B cell (primary cell): ENCODE results near the gene SCGB1C2. TPM values are rescaled to one million over a fixed set of nuclear protein-coding genes. Genes with fewer than 3 reads are reported as not detected.

ENCODE experiments used
- ATAC-seq: fragments of 200-7000 bp; cut with Tn5 transposase; one replicate; pipeline ENCODE4 v1.10.0; 2021; ENCODE audit warnings: low read depth, mild to moderate bottlenecking, moderate number of reproducible peaks, moderate library complexity
- CTCF ChIA-PET: fragments of 350-600 bp; sonication (Branson Sonifier 250); formaldehyde crosslinking; loops from one replicate; lab custom pipeline; 2021; ENCODE audit warnings: antibody characterized with exemption, inconsistent platforms; lab: Charles Lee
- POLR2A ChIA-PET: fragments of 350-600 bp; sonication (Branson Sonifier 250); formaldehyde crosslinking; loops from one replicate; lab custom pipeline; 2021; ENCODE audit warnings: antibody characterized with exemption; lab: Charles Lee
- DNase-seq: peaks from one replicate; pipeline ENCODE4 v3.0.0; 2013
- H2AFZ ChIP-seq: 2 replicates; pipeline ENCODE4 v1.6.1; 2012; ENCODE audit warnings: mild to moderate bottlenecking, low read depth, low read length; ENCODE audit not compliant: insufficient read depth, poor library complexity, severe bottlenecking
- H3K27ac ChIP-seq, 2 donors: 1 replicate in 1 of 2; 2 replicates in 1 of 2; pipeline ENCODE4 v1.5.1; 2012 to 2013; ENCODE audit warnings: low read length in 2 of 2, mild to moderate bottlenecking in 2 of 2, moderate library complexity in 1 of 2
- H3K27me3 ChIP-seq, 4 experiments: fragments of 200-600 bp in 1 of 4; sonication (generic) in 1 of 4; replicated peaks in 1 of 4; 1 replicate in 2 of 4; 2 replicates in 2 of 4; pipeline versions ENCODE4 v1.6.1 to v1.7.0; 2013 to 2016; ENCODE audit warnings: low read length in 3 of 4, mild to moderate bottlenecking in 2 of 4, mixed read lengths in 1 of 4, moderate library complexity in 1 of 4; ENCODE audit not compliant: insufficient read depth in 4 of 4, control insufficient read depth in 3 of 4; ENCODE audit errors: control extremely low read depth in 1 of 4
- H3K36me3 ChIP-seq, 2 experiments: replicated peaks in 1 of 2; 1 replicate in 1 of 2; 2 replicates in 1 of 2; pipeline versions ENCODE4 v1.6.1 to v1.7.1; 2013; ENCODE audit warnings: low read length in 1 of 2; ENCODE audit not compliant: insufficient read depth in 2 of 2, control insufficient read depth in 1 of 2; ENCODE audit errors: control extremely low read depth in 1 of 2, extremely low read depth in 1 of 2
- H3K4me1 ChIP-seq, 2 donors: fragments of 200-600 bp in 1 of 2; sonication (generic) in 1 of 2; 1 replicate in 1 of 2; 2 replicates in 1 of 2; pipeline versions ENCODE4 v1.5.1 to v1.6.1; 2013 to 2017; ENCODE audit warnings: low read length in 2 of 2; ENCODE audit not compliant: control insufficient read depth in 2 of 2, insufficient read depth in 2 of 2
- H3K4me2 ChIP-seq: replicated peaks from 2 replicates; pipeline ENCODE3; 2012; ENCODE audit warnings: mild to moderate bottlenecking, low read depth, low read length; ENCODE audit not compliant: poor library complexity, severe bottlenecking
- H3K4me3 ChIP-seq, 5 experiments: fragments of 200-600 bp in 1 of 5; sonication (generic) in 1 of 5; 1 replicate in 3 of 5; 2 replicates in 2 of 5; pipeline versions ENCODE4 v1.5.1 to v1.7.0; 2011 to 2016; ENCODE audit warnings: low read length in 4 of 5, mild to moderate bottlenecking in 4 of 5, low read depth in 2 of 5, control low read depth in 1 of 5, moderate library complexity in 1 of 5; ENCODE audit not compliant: insufficient read depth in 1 of 5; ENCODE audit errors: control extremely low read depth in 1 of 5, extremely low read depth in 1 of 5
- H3K79me2 ChIP-seq: fragments of 200-600 bp; sonication (generic); one replicate; pipeline ENCODE4 v1.6.0; 2016; ENCODE audit warnings: low read length; ENCODE audit not compliant: control insufficient read depth, insufficient read depth
- H3K9ac ChIP-seq: fragments of 200-600 bp; sonication (generic); 2 replicates; pipeline ENCODE4 v1.6.1; 2017; ENCODE audit warnings: mild to moderate bottlenecking, low read length, moderate library complexity
- H3K9me3 ChIP-seq, 3 donors: one replicate each; pipeline versions ENCODE4 v1.6.1 to v1.7.1; 2013; ENCODE audit warnings: low read length in 2 of 3; ENCODE audit not compliant: control insufficient read depth in 2 of 3, insufficient read depth in 1 of 3; ENCODE audit errors: control extremely low read depth in 1 of 3
- H4K20me1 ChIP-seq: 2 replicates; pipeline ENCODE4 v1.6.0; 2012; ENCODE audit warnings: mild to moderate bottlenecking, low read length; ENCODE audit not compliant: insufficient read depth, control insufficient read depth, poor library complexity, severe bottlenecking
- H3K27ac Mint-ChIP-seq: one replicate; pipeline ENCODE4 v1.8.0; 2021; ENCODE audit warnings: mixed read lengths
- H3K27me3 Mint-ChIP-seq: one replicate; pipeline ENCODE4 v1.8.0; 2021; ENCODE audit warnings: mixed read lengths
- H3K4me1 Mint-ChIP-seq: one replicate; pipeline ENCODE4 v1.8.0; 2021; ENCODE audit warnings: mixed read lengths
- H3K4me3 Mint-ChIP-seq: one replicate; pipeline ENCODE4 v1.8.0; 2021; ENCODE audit warnings: mixed read lengths
- H3K9me3 Mint-ChIP-seq: one replicate; pipeline ENCODE4 v1.8.0; 2022; ENCODE audit warnings: mixed read lengths; ENCODE audit not compliant: insufficient read depth
- CTCF ChIP-seq: fragments of 200-600 bp; IDR thresholded peaks from one replicate; pipeline ENCODE4 v1.8.0; 2022; ENCODE audit warnings: antibody characterized with exemption, mild to moderate bottlenecking
- EZH2 ChIP-seq: IDR thresholded peaks from 2 replicates; pipeline ENCODE4 v1.6.1; 2012; ENCODE audit warnings: borderline replicate concordance, low read depth, mild to moderate bottlenecking, moderate library complexity, low read length; ENCODE audit not compliant: insufficient read depth, poor library complexity, severe bottlenecking
- WGBS: methylation state at CpG from one replicate; pipeline ENCODE4 v1.1.5; 2013; ENCODE audit warnings: missing lambda C conversion rate; ENCODE audit not compliant: insufficient coverage; 5-methylcytosine and 5-hydroxymethylcytosine counted together
- intact Hi-C: fragments of 100-400 bp; cut with micrococcal nuclease; formaldehyde crosslinking; loops from one replicate; pipeline ENCODE4 v1.10.0; 2022
- polyA plus RNA-seq: library from polyadenylated mRNA; depleted of rRNA; stranded (reverse); fragments of >200 nt; gene quantifications from 2 replicates; pipeline ENCODE4 v1.2.3, GENCODE V29; 2012
- total RNA-seq, 2 donors: library from RNA; stranded (reverse); fragments of 120-200 nt in 1 of 2; gene quantifications; 1 replicate in 1 of 2; 2 replicates in 1 of 2; pipeline versions ENCODE4 v1.2.3 to v1.2.4, GENCODE V29; 2013 to 2022

SCGB1C2 gene
- total and polyA plus RNA-seq, 2 donors (not counting 1 experiment from before 2014, with no cell fraction given) = not detected

GRCh38 chr17:158379-158778 lies 21.0 kb downstream of the SCGB1C2 start:
- no peak overlapping the region for H3K4me3 ChIP-seq
- ChIA-PET POLR2A (no interaction called here), CTCF (interaction anchor here (0.5 kb wide), 1 partner anchor 254 kb away, joined by 3 read pairs; no protein-coding TSS in a partner anchor)
- no peaks in the 10 kb centered on the region for H3K79me2 ChIP-seq
- no peaks in the 10 kb centered on the region for H4K20me1 ChIP-seq
- no peak for DNase-seq
- H3K4me1 ChIP-seq = no peaks in the 10 kb centered on the region
- Mint-ChIP-seq H3K4me3 (no peak overlapping the region), H3K27me3 (peaks cover 13% of the 10 kb centered on the region), H3K4me1 (no peaks in the 10 kb centered on the region), H3K27ac (no peak overlapping the region), H3K9me3 (no peaks in the 10 kb centered on the region)
- 100% methylated on average over 3 of the region's 7 CpGs for WGBS
- no peak for TF ChIP-seq EZH2
- TF ChIP-seq CTCF = no peak
- H3K9me3 ChIP-seq = no peaks in the 10 kb centered on the region
- no peak for ATAC-seq
- no peaks in the 10 kb centered on the region for H3K27me3 ChIP-seq
- no peak overlapping the region for H2AFZ ChIP-seq
- intact Hi-C loops = no loop called here
- H3K27ac ChIP-seq = no peak overlapping the region
- H3K36me3 ChIP-seq = no peaks in the 10 kb centered on the region
- no peak overlapping the region for H3K4me2 ChIP-seq
- no peak overlapping the region for H3K9ac ChIP-seq

GRCh38 chr17:159609-160008 lies 22.2 kb downstream of the SCGB1C2 start:
- DNase-seq = no peak
- no peak overlapping the region for H3K27ac Mint-ChIP-seq
- Histone ChIP-seq H3K27ac (no peak overlapping the region), H3K4me1 (no peaks in the 10 kb centered on the region), H3K27me3 (peaks cover 0 to 2% (median 0%) of the 10 kb centered on the region in 4 experiments), H3K9me3 (no peaks in the 10 kb centered on the region), H3K36me3 (no peaks in the 10 kb centered on the region), H4K20me1 (no peaks in the 10 kb centered on the region), H3K4me2 (no peak overlapping the region), H3K4me3 (no peak overlapping the region), H3K79me2 (no peaks in the 10 kb centered on the region), H3K9ac (no peak overlapping the region), H2AFZ (no peak overlapping the region)
- ATAC-seq = no peak
- H3K9me3 Mint-ChIP-seq = no peaks in the 10 kb centered on the region
- peaks cover 10% of the 10 kb centered on the region for H3K27me3 Mint-ChIP-seq
- intact Hi-C loops = no loop called here
- no peaks in the 10 kb centered on the region for H3K4me1 Mint-ChIP-seq
- TF ChIP-seq CTCF (no peak), EZH2 (no peak)
- 94% methylated on average over 15 of the region's 15 CpGs for WGBS
- POLR2A ChIA-PET = no interaction called here
- no peak overlapping the region for H3K4me3 Mint-ChIP-seq
- CTCF ChIA-PET = no interaction called here
